Fibroblast of lung (primary cell): ENCODE data around the gene MIER2.

ENCODE experiments used
- EZH2 ChIP-seq: IDR thresholded peaks from 2 replicates; pipeline ENCODE4 v1.5.1; 2012; ENCODE audit warnings: low read length, control low read depth, mild to moderate bottlenecking; ENCODE audit errors: missing control alignments
- TF ChIP-seq, protein P1 (sequence below), 2 donors: IDR thresholded peaks in 1 of 2; conservative IDR thresholded peaks in 1 of 2; 1 replicate in 1 of 2; 2 replicates in 1 of 2; pipeline ENCODE4 v1.5.1; 2011 to 2012; ENCODE audit warnings: low read length in 2 of 2, control low read depth in 1 of 2, inconsistent platforms in 1 of 2, low read depth in 1 of 2, mild to moderate bottlenecking in 1 of 2

GRCh38 chr19:392375-392970 is 47.9 kb upstream of the MIER2 start:
- TF ChIP-seq, protein P1, sequence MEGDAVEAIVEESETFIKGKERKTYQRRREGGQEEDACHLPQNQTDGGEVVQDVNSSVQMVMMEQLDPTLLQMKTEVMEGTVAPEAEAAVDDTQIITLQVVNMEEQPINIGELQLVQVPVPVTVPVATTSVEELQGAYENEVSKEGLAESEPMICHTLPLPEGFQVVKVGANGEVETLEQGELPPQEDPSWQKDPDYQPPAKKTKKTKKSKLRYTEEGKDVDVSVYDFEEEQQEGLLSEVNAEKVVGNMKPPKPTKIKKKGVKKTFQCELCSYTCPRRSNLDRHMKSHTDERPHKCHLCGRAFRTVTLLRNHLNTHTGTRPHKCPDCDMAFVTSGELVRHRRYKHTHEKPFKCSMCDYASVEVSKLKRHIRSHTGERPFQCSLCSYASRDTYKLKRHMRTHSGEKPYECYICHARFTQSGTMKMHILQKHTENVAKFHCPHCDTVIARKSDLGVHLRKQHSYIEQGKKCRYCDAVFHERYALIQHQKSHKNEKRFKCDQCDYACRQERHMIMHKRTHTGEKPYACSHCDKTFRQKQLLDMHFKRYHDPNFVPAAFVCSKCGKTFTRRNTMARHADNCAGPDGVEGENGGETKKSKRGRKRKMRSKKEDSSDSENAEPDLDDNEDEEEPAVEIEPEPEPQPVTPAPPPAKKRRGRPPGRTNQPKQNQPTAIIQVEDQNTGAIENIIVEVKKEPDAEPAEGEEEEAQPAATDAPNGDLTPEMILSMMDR (conservative IDR thresholded peaks at IDR 0.05 in 1 of 2, IDR thresholded peaks at IDR 0.05 in 1 of 2; ENCODE audit: low read depth in 1 of 2, low read length in 2 of 2): no peak
- TF ChIP-seq EZH2: no peak
